SW 1271 (cell line): ENCODE measurements around the gene NAV2.

ENCODE experiments used
- DNase-seq, 2 experiments: peaks; one replicate each; lab custom pipeline; 2025; lab: John Stamatoyannopoulos, UW

NAV2 gene

GRCh38 chr11:19775622-19776021, 63.0 kb downstream of the NAV2 start:
- DNase-seq = no peak

- DNase-seq = no peak
These were observed 64.4 kb downstream of the NAV2 start for GRCh38 chr11:19777039-19777376.

- no peak for DNase-seq
These were observed 64.9 kb downstream of the NAV2 start for GRCh38 chr11:19777377-19778102.

- DNase-seq = no peak
These were observed 67.1 kb downstream of the NAV2 start for GRCh38 chr11:19779740-19780139.

GRCh38 chr11:19781351-19781750, 68.7 kb downstream of the NAV2 start:
- no peak for DNase-seq

GRCh38 chr11:19785265-19785664, 72.6 kb downstream of the NAV2 start:
- DNase-seq = no peak

- DNase-seq = no peak
These were observed 74.0 kb downstream of the NAV2 start for GRCh38 chr11:19786644-19787043.

GRCh38 chr11:19788435-19788834, 75.8 kb downstream of the NAV2 start:
- DNase-seq = no peak

- no peak for DNase-seq
These were observed 76.6 kb downstream of the NAV2 start for GRCh38 chr11:19789245-19789644.

GRCh38 chr11:19789835-19790710, 77.4 kb downstream of the NAV2 start:
- no peak for DNase-seq

- no peak for DNase-seq
These were observed 78.4 kb downstream of the NAV2 start for GRCh38 chr11:19790831-19791552.

- DNase-seq = no peak
These were observed 79.9 kb downstream of the NAV2 start for GRCh38 chr11:19792510-19792909.

GRCh38 chr11:19793326-19793725, 80.7 kb downstream of the NAV2 start:
- no peak for DNase-seq

- DNase-seq = no peak
These were observed 81.5 kb downstream of the NAV2 start for GRCh38 chr11:19794161-19794560.

- DNase-seq = no peak
These were observed 82.4 kb downstream of the NAV2 start for GRCh38 chr11:19795082-19795481.

- no peak for DNase-seq
These were observed 87.5 kb downstream of the NAV2 start for GRCh38 chr11:19800162-19800561.

GRCh38 chr11:19800714-19801519, 88.3 kb downstream of the NAV2 start:
- no peak for DNase-seq

- DNase-seq = no peak
These were observed 90.2 kb downstream of the NAV2 start for GRCh38 chr11:19802773-19803293.

GRCh38 chr11:19803506-19803998, 90.9 kb downstream of the NAV2 start:
- no peak for DNase-seq

- no peak for DNase-seq
These were observed 92.7 kb downstream of the NAV2 start for GRCh38 chr11:19805376-19805775.

- DNase-seq = no peak
These were observed 93.2 kb downstream of the NAV2 start for GRCh38 chr11:19805827-19806226.
